ENCODE measurements around the gene PTCD1.

Gene PTCD1

DNA sequence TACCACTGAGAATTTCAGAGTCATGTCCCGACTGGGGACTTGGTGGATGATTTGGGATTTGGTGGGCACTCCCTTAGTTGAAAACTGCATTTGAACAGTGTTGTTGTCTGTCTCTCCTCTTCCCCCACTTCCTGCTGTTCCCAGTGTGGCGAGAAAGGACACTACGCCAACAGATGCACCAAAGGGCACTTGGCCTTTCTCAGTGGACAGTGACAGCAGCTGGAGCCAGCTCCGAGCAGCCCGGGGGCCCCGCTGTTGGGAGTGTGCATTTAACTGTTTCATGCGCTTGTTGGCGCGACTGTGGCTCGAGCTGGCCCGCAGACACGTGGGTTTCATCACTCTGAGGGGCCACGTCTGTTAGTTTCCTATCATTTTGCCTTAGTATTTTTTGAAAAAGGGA, 17.7 kb upstream of the PTCD1 start:
- H3K9me3 ChIP-seq (replicated peaks; ENCODE audit: insufficient read depth, low read length): no peaks in the 10 kb centered on the region
- H3F3A ChIP-seq (ENCODE audit: insufficient read depth, low read length): peaks cover 4% of the 10 kb centered on the region; the same call in 1 of the 2 replicates
- no peak overlapping the region for H3K4me3 ChIP-seq (ENCODE audit: low read length)
- peaks cover 82% of the 10 kb centered on the region for H3K79me2 ChIP-seq (ENCODE audit: low read length)
- no peaks in the 10 kb centered on the region for H3K27me3 ChIP-seq (replicated peaks; ENCODE audit: insufficient read depth, low read length)
- H2AFZ ChIP-seq (ENCODE audit: low read length): no peak overlapping the region
- no peak overlapping the region for H3K4me2 ChIP-seq (ENCODE audit: low read depth, low read length)
- TF ChIP-seq, protein P1, sequence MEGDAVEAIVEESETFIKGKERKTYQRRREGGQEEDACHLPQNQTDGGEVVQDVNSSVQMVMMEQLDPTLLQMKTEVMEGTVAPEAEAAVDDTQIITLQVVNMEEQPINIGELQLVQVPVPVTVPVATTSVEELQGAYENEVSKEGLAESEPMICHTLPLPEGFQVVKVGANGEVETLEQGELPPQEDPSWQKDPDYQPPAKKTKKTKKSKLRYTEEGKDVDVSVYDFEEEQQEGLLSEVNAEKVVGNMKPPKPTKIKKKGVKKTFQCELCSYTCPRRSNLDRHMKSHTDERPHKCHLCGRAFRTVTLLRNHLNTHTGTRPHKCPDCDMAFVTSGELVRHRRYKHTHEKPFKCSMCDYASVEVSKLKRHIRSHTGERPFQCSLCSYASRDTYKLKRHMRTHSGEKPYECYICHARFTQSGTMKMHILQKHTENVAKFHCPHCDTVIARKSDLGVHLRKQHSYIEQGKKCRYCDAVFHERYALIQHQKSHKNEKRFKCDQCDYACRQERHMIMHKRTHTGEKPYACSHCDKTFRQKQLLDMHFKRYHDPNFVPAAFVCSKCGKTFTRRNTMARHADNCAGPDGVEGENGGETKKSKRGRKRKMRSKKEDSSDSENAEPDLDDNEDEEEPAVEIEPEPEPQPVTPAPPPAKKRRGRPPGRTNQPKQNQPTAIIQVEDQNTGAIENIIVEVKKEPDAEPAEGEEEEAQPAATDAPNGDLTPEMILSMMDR (IDR thresholded peaks at IDR 0.05; ENCODE audit: low read length): no peak
- TF ChIP-seq EZH2 (optimal IDR thresholded peaks at IDR 0.05; ENCODE audit: low read depth, low read length): no peak
- no peak for TF ChIP-seq EZH2phosphoT487 (IDR thresholded peaks at IDR 0.05; ENCODE audit: low read length)
- H3K9me2 ChIP-seq (replicated peaks; ENCODE audit: insufficient read depth, low read length): no peaks in the 10 kb centered on the region
- no peak overlapping the region for H3K27ac ChIP-seq (ENCODE audit: low read length)
- peaks cover 8% of the 10 kb centered on the region; the same call in 1 of the 2 replicates for H4K20me1 ChIP-seq (ENCODE audit: insufficient read depth, low read length)
- peaks cover 10% of the 10 kb centered on the region for H3K36me3 ChIP-seq (replicated peaks; ENCODE audit: insufficient read depth, low read length)
- H3K9ac ChIP-seq (ENCODE audit: low read length): no peak overlapping the region
- H3K4me1 ChIP-seq (ENCODE audit: low read length): no peaks in the 10 kb centered on the region
- DNase-seq: no peak

DNA sequence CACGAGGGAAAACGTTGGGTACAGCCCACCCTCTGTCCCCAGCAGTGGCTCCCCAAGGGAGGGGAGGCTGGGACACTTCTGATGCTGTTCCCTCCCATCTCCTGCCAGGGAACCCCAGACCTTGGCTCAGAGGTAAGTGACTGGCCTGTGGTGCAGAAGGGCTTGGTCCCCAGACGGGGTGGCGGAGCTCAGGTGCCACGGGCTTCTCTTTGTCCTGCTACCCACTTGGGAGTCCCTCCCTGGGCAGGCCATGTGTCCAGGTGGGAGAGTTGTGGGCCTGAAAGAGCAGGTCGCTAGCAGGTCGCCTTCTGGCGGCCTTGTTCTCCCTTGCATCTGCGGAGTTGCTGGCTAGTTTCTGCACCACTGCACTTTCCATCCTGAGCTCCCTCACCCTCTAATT, 17.3 kb upstream of the PTCD1 start:
- no peaks in the 10 kb centered on the region for H3K9me2 ChIP-seq (replicated peaks; ENCODE audit: insufficient read depth, low read length)
- no peak overlapping the region for H2AFZ ChIP-seq (ENCODE audit: low read length)
- H3K27me3 ChIP-seq (replicated peaks; ENCODE audit: insufficient read depth, low read length): no peaks in the 10 kb centered on the region
- TF ChIP-seq EZH2 (optimal IDR thresholded peaks at IDR 0.05; ENCODE audit: low read depth, low read length): no peak
- TF ChIP-seq, protein P1 (IDR thresholded peaks at IDR 0.05; ENCODE audit: low read length): no peak
- TF ChIP-seq EZH2phosphoT487 (IDR thresholded peaks at IDR 0.05; ENCODE audit: low read length): no peak
- no peak overlapping the region for H3K27ac ChIP-seq (ENCODE audit: low read length)
- no peak overlapping the region for H3K9ac ChIP-seq (ENCODE audit: low read length)
- no peak for DNase-seq
- no peak overlapping the region for H3K4me2 ChIP-seq (ENCODE audit: low read depth, low read length)
- peaks cover 12% of the 10 kb centered on the region for H3K36me3 ChIP-seq (replicated peaks; ENCODE audit: insufficient read depth, low read length)
- no peaks in the 10 kb centered on the region for H3K4me1 ChIP-seq (ENCODE audit: low read length)
- H3K4me3 ChIP-seq (ENCODE audit: low read length): no peak overlapping the region
- no peaks in the 10 kb centered on the region for H3K9me3 ChIP-seq (replicated peaks; ENCODE audit: insufficient read depth, low read length)
- H3K79me2 ChIP-seq (ENCODE audit: low read length): peaks cover 78% of the 10 kb centered on the region
- peaks cover 4% of the 10 kb centered on the region; the same call in 1 of the 2 replicates for H3F3A ChIP-seq (ENCODE audit: insufficient read depth, low read length)
- peaks cover 8% of the 10 kb centered on the region; the same call in 1 of the 2 replicates for H4K20me1 ChIP-seq (ENCODE audit: insufficient read depth, low read length)

DNA sequence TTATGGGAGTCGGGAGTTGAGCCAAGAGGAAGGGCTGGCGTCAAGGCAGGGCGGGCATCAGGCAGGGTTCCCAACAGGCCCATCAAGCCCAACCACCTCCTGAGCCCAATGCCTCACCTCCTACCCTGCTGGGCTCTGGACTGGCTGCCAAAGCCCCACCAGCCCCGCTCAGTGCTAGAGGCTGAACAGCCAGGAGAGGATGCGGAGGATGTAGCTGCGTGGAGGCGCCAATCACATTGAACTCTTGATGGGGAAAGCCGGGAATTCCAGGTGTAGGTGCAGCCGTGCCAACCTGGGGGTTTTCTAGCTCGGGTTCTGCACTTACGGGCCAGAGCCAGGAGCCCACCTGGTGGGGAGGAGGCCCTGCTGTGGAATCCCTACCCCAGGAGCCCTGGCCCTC, 14.5 kb upstream of the PTCD1 start:
- TF ChIP-seq EZH2phosphoT487 (IDR thresholded peaks at IDR 0.05; ENCODE audit: low read length): no peak
- TF ChIP-seq, protein P1 (IDR thresholded peaks at IDR 0.05; ENCODE audit: low read length): no peak
- no peak for TF ChIP-seq EZH2 (optimal IDR thresholded peaks at IDR 0.05; ENCODE audit: low read depth, low read length)
- no peak overlapping the region for H3K4me3 ChIP-seq (ENCODE audit: low read length)
- H3K4me1 ChIP-seq (ENCODE audit: low read length): no peaks in the 10 kb centered on the region
- no peak for DNase-seq
- no peaks in the 10 kb centered on the region for H3K9me2 ChIP-seq (replicated peaks; ENCODE audit: insufficient read depth, low read length)
- peaks cover 75% of the 10 kb centered on the region for H3K79me2 ChIP-seq (ENCODE audit: low read length)
- H3K9me3 ChIP-seq (replicated peaks; ENCODE audit: insufficient read depth, low read length): no peaks in the 10 kb centered on the region
- H4K20me1 ChIP-seq (ENCODE audit: insufficient read depth, low read length): no peaks in the 10 kb centered on the region
- H3K27ac ChIP-seq (ENCODE audit: low read length): no peak overlapping the region
- H3K4me2 ChIP-seq (ENCODE audit: low read depth, low read length): no peak overlapping the region
- peaks cover 4% of the 10 kb centered on the region for H3K36me3 ChIP-seq (replicated peaks; ENCODE audit: insufficient read depth, low read length)
- no peaks in the 10 kb centered on the region for H3K27me3 ChIP-seq (replicated peaks; ENCODE audit: insufficient read depth, low read length)
- no peak overlapping the region for H2AFZ ChIP-seq (ENCODE audit: low read length)
- H3F3A ChIP-seq (ENCODE audit: insufficient read depth, low read length): no peaks in the 10 kb centered on the region
- no peak overlapping the region for H3K9ac ChIP-seq (ENCODE audit: low read length)
